Nephron progenitor cell (in vitro differentiated cells): ENCODE results near the gene ATRN.
"Not testable (repeated sequence)": the region's sequence is repeated elsewhere in the genome, so short reads cannot be mapped to it uniquely, and the experiment has no call there.

Source experiments
- DNase-seq: peaks from one replicate; pipeline ENCODE4 v3.0.0; 2021
- H3K27ac Mint-ChIP-seq: 2 replicates; pipeline ENCODE4 v1.8.0; 2021; ENCODE audit warnings: mild to moderate bottlenecking, moderate library complexity, mixed read lengths
- H3K27me3 Mint-ChIP-seq: 2 replicates; pipeline ENCODE4 v1.8.0; 2021; ENCODE audit warnings: mild to moderate bottlenecking, low read depth, mixed read lengths; ENCODE audit not compliant: poor library complexity
- H3K36me3 Mint-ChIP-seq: 2 replicates; pipeline ENCODE4 v1.8.0; 2021; ENCODE audit warnings: low read depth, mixed read lengths
- H3K4me1 Mint-ChIP-seq: 2 replicates; pipeline ENCODE4 v1.8.0; 2021; ENCODE audit warnings: mixed read lengths
- H3K4me3 Mint-ChIP-seq: 2 replicates; pipeline ENCODE4 v1.8.0; 2021; ENCODE audit warnings: mild to moderate bottlenecking, moderate library complexity, mixed read lengths
- H3K9me3 Mint-ChIP-seq: 2 replicates; pipeline ENCODE4 v1.8.0; 2021; ENCODE audit warnings: mild to moderate bottlenecking, moderate library complexity, mixed read lengths
- TF ChIP-seq, protein P1 (sequence below): fragments of 200-600 bp; sonication (generic); IDR thresholded peaks from 2 replicates; pipeline ENCODE4 v1.5.0; 2021; ENCODE audit warnings: antibody characterized with exemption

ATRN gene

DNA sequence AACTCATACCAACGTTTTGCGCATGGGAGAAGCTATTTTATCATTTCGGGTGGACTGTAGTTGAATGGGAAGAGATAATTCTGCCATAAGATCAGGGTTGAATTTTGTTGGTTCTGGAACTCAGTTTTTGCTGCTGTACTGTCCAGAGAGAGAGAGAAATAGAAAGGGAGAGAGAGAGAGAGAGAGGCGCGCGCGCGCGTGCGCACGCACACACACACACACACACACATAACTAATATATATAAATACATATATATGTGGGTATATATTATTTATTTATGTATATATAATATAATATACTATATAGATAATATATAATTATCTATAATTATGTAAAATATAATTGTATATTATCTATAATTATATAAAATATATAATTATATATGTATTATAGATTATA is 21.9 kb downstream of the ATRN start:
- H3K27me3 Mint-ChIP-seq = no peaks in the 10 kb centered on the region
- peaks cover 20% of the 10 kb centered on the region for H3K9me3 Mint-ChIP-seq
- H3K27ac Mint-ChIP-seq = no peak overlapping the region
- no peak for DNase-seq
- H3K4me1 Mint-ChIP-seq = no peaks in the 10 kb centered on the region
- no peak overlapping the region for H3K4me3 Mint-ChIP-seq
- peaks cover 10% of the 10 kb centered on the region for H3K36me3 Mint-ChIP-seq
- TF ChIP-seq, protein P1, sequence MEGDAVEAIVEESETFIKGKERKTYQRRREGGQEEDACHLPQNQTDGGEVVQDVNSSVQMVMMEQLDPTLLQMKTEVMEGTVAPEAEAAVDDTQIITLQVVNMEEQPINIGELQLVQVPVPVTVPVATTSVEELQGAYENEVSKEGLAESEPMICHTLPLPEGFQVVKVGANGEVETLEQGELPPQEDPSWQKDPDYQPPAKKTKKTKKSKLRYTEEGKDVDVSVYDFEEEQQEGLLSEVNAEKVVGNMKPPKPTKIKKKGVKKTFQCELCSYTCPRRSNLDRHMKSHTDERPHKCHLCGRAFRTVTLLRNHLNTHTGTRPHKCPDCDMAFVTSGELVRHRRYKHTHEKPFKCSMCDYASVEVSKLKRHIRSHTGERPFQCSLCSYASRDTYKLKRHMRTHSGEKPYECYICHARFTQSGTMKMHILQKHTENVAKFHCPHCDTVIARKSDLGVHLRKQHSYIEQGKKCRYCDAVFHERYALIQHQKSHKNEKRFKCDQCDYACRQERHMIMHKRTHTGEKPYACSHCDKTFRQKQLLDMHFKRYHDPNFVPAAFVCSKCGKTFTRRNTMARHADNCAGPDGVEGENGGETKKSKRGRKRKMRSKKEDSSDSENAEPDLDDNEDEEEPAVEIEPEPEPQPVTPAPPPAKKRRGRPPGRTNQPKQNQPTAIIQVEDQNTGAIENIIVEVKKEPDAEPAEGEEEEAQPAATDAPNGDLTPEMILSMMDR = no peak

DNA sequence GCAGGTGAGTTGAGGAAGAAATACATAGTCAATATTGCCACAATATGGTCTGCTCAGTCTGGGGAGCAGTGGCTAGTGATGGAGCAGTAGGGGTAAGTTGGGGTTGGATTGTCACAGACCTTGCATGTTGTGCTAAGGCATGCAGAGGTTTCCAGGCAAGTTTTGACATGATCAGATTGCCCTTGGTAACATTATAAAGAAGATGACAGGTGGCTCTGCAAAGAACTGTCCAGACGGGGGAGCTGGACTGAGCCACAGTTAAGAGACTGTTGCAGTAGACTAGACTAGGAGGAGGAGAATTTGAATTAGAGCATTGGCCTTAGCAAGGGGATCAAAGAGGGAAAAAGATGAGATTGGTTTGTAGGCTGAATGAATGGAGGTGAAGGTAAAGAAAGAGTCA is 23.4 kb downstream of the ATRN start:
- Mint-ChIP-seq H3K9me3 (peaks cover 18% of the 10 kb centered on the region), H3K27me3 (no peaks in the 10 kb centered on the region), H3K4me3 (no peak overlapping the region), H3K36me3 (peaks cover 5% of the 10 kb centered on the region), H3K4me1 (no peaks in the 10 kb centered on the region), H3K27ac (no peak overlapping the region)
- no peak for DNase-seq
- TF ChIP-seq, protein P1 = no peak

DNA sequence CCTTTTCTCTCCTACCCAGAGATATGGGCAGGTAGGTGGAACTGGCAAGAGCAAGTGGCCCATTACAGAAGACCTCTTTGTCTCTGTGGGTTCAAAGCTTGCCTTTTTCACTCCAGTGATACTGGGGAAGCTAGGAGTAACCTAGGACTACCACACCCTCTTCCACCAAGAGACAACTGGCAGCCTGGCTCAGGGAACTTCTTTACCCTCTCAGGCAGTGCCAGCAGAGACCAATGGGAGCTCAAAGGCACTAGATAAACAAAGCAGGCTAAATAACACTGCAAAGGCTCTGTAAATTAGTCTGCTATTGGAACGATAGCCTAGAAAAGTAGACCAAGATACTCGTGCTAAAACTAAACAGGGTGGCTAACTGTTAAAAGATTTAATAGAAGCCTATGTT is 32.1 kb downstream of the ATRN start:
- DNase-seq = no peak
- Mint-ChIP-seq H3K27ac (no peak overlapping the region), H3K27me3 (no peaks in the 10 kb centered on the region), H3K4me1 (no peaks in the 10 kb centered on the region), H3K36me3 (peaks cover 22% of the 10 kb centered on the region), H3K4me3 (no peak overlapping the region), H3K9me3 (peaks cover 16% of the 10 kb centered on the region)
- TF ChIP-seq, protein P1 = no peak

DNA sequence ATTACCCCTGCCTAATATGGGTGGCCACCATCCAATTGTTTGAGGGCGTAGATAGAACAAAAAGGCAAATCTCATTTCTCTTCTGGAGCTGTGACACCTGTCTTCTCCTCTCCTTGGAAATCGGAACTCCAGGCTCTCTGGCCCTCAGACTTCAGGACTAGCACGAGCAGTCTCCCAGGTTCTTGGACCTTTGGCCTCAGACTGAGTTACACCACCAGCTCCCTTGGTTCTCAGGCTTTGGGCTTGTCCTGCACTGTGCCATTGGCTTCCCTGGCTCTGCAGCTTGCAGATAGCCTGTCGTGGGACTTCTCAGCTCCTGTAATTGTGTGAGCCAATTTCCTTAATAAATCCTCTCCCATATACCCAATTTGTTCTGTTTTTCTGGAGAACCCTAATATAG is 34.3 kb downstream of the ATRN start:
- no peak for DNase-seq
- Mint-ChIP-seq H3K4me1 (no peaks in the 10 kb centered on the region), H3K9me3 (peaks cover 13% of the 10 kb centered on the region), H3K36me3 (peaks cover 20% of the 10 kb centered on the region), H3K27ac (no peak overlapping the region), H3K27me3 (no peaks in the 10 kb centered on the region), H3K4me3 (no peak overlapping the region)
- TF ChIP-seq, protein P1 = no peak

DNA sequence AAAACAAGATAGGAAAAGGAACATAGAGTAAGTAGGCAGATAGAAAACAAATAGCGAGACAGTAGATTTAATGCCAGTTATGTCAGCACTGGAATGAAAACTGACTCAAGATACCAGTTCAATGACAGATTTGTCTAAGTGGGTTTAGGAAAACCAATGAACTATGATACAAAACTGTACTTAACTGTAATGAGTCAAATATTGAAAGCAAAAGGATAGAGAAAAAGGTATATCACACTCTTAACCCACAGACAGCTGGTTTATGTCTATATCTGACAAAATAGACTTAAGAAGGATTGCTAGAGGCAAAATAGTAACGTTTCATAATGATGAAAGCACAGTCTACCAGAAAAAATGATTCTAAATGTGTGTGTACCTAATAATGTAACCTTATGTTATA is 38.2 kb downstream of the ATRN start:
- no peaks in the 10 kb centered on the region for H3K4me1 Mint-ChIP-seq
- no peak overlapping the region for H3K27ac Mint-ChIP-seq
- H3K36me3 Mint-ChIP-seq = peaks cover 2% of the 10 kb centered on the region
- no peak overlapping the region for H3K4me3 Mint-ChIP-seq
- TF ChIP-seq, protein P1 = no peak
- DNase-seq = no peak
- H3K27me3 Mint-ChIP-seq = no peaks in the 10 kb centered on the region
- peaks cover 9% of the 10 kb centered on the region for H3K9me3 Mint-ChIP-seq

DNA sequence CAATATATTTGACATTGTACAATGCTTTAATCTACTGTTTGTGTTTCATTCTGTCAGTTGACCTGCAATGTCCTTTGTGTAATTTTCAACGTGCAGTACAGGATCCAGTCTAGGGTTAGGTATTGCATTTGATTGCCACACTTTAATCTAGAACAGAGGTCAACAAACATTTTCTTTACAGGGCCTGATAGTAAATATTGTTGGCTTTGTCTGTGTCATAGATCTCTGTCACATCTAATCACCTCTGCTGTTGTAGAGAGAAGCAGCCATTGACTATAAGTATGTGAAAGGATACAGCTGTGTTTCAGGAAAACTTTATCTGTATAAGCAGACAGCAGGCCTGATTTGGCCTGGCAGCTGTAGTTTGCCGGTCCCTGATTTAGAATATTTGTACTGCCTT is 39.3 kb downstream of the ATRN start:
- TF ChIP-seq, protein P1 = no peak
- no peaks in the 10 kb centered on the region for H3K4me1 Mint-ChIP-seq
- DNase-seq = no peak
- no peak overlapping the region for H3K4me3 Mint-ChIP-seq
- peaks cover 9% of the 10 kb centered on the region for H3K9me3 Mint-ChIP-seq
- H3K27ac Mint-ChIP-seq = no peak overlapping the region
- H3K27me3 Mint-ChIP-seq = no peaks in the 10 kb centered on the region
- H3K36me3 Mint-ChIP-seq = no peaks in the 10 kb centered on the region

DNA sequence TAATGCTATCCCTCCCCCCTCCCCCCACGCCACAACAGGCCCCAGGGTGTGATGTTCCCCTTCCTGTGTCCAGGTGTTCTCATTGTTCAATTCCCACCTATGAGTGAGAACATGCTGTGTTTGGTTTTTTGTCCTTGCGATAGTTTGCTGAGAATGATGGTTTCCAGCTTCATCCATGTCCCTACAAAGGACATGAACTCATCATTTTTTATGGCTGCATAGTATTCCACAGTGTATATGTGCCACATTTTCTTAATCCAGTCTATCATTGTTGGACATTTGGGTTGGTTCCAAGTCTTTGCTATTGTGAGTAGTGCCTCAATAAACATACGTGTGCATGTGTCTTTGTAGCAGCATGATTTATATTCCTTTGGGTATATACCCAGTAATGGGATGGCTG is 41.4 kb downstream of the ATRN start:
- H3K4me3 Mint-ChIP-seq, H3K27ac Mint-ChIP-seq, H3K27me3 Mint-ChIP-seq, H3K4me1 Mint-ChIP-seq, H3K36me3 Mint-ChIP-seq, DNase-seq: not testable (repeated sequence)
- H3K9me3 Mint-ChIP-seq = peaks cover 12% of the 10 kb centered on the region
